ENCODE measurements around the gene CLSTN1. TPM values are rescaled to one million over a fixed set of nuclear protein-coding genes. Genes with fewer than 3 reads are reported as not detected.
A peak's percentile ranks its signal among the peaks of the same experiment; 100 is the strongest.

CLSTN1 gene
- total and polyA plus RNA-seq, 2 of the 13 experiments (the other 11 are each of a cell fraction or from before 2014, with no cell fraction given) = 19.7 to 29.8 TPM

DNA sequence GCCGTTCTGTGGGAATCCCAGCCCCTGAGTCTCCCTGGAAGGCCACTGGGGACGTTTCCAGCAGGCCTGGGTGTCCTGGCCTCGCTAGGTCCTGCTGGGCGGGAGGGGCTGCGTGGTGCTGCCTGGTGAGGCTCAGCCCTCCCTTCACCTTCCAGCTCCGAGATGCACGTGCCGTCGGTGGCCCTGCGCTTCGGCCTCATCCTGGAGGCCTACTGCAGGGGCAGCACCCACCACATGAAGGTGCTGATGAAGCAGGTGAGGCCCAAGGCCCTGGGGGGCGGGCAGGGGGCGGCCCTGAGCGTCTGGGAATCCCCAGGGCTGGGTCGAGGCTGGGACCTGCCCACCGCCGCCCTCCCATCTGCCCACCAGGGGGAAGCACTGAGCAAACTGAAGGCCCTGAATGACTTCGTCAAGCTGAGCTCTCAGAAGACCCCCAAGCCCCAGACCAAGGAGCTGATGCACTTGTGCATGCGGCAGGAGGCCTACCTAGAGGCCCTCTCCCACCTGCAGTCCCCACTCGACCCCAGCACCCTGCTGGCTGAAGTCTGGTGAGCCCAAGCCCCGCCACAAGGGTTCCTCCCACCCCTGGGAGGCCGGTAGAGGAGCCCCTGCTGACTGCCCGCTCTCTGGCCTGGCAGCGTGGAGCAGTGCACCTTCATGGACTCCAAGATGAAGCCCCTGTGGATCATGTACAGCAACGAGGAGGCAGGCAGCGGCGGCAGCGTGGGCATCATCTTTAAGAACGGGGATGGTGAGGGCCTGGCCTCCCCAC lies 102.0 kb downstream of the CLSTN1 start (continued):
- no peak for TF ChIP-seq STAT6 (CRISPR knock-in tag; IDR thresholded peaks at IDR 0.05; ENCODE audit: borderline replicate concordance)
- no peak for TF ChIP-seq ELF3 (CRISPR knock-in tag; IDR thresholded peaks at IDR 0.05)
- TF ChIP-seq, protein P1, sequence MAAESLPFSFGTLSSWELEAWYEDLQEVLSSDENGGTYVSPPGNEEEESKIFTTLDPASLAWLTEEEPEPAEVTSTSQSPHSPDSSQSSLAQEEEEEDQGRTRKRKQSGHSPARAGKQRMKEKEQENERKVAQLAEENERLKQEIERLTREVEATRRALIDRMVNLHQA (CRISPR knock-in tag; IDR thresholded peaks at IDR 0.05) = no peak
- peak; percentile 43; the same call in 1 of the 2 replicates for TF ChIP-seq ZBTB38 (CRISPR knock-in tag; IDR thresholded peaks at IDR 0.05)
- TF ChIP-seq ZNF230 (CRISPR knock-in tag; IDR thresholded peaks at IDR 0.05) = no peak
- TF ChIP-seq CCAR2 (optimal IDR thresholded peaks at IDR 0.05; ENCODE audit: low read depth, low read length) = no peak
- TF ChIP-seq SRSF9 (IDR thresholded peaks at IDR 0.05; ENCODE audit: borderline replicate concordance, insufficient read depth, low read depth, low read length, poor library complexity, severe bottlenecking) = no peak

GRCh38 chr1:9720785-9721605 lies 102.8 kb downstream of the CLSTN1 start:
- FAIRE-seq (no peak), DNase-seq (ENCODE audit: low spot score) (no peak), ATAC-seq (no peak)
- H3K36me3 ChIP-seq (replicated peaks in 1 of 2; ENCODE audit: control insufficient read depth in 1 of 2, insufficient read depth in 2 of 2, low read length in 2 of 2) = peaks cover 29 to 37% of the 10 kb centered on the region in 2 experiments
- no TSS peak for BruUV-seq (replicated peaks)
- H4K20me1 ChIP-seq (ENCODE audit: insufficient read depth, low read length) = no peaks in the 10 kb centered on the region
- ChIA-PET CTCF (ENCODE audit: low intra/inter-chr PET ratio, low total read pairs) (no interaction called here), POLR2A (no interaction called here)
- no peaks in the 10 kb centered on the region for H3K27me3 ChIP-seq (ENCODE audit: control insufficient read depth in 1 of 2, insufficient read depth in 2 of 2, low read length in 2 of 2)
- peaks cover 12% of the 10 kb centered on the region; the same call in 1 of the 2 replicates for H3K9me3 ChIP-seq (ENCODE audit: low read length)
- intact Hi-C loops (cut with micrococcal nuclease; ENCODE audit: unreplicated experiment) (no loop called here), in situ Hi-C loops (cut with HindIII; ENCODE audit: extremely low pct_ligation_motif_present, low pct_unique_long_range_greater_than_20kb) (no loop called here)
- no peak overlapping the region for H3K27ac ChIP-seq (ENCODE audit: extremely low read length, insufficient read depth, low read length)
- H3K79me2 ChIP-seq (ENCODE audit: insufficient read depth, low read length) = peaks cover 16% of the 10 kb centered on the region
- TF ChIP-seq AGO2 (optimal IDR thresholded peaks at IDR 0.05; ENCODE audit: low read depth, low read length) (peak; percentile 7), SOX5 (CRISPR knock-in tag; IDR thresholded peaks at IDR 0.05; ENCODE audit: borderline replicate concordance) (no peak), CHCHD3 (CRISPR knock-in tag; IDR thresholded peaks at IDR 0.05) (0 out of 2 replicates have a peak, but pooled peaks have one; percentile 22), KLF15 (CRISPR knock-in tag; IDR thresholded peaks at IDR 0.05; ENCODE audit: borderline replicate concordance) (no peak), RBFOX2 (IDR thresholded peaks at IDR 0.05; ENCODE audit: low read depth, low read length) (0 out of 2 replicates have a peak, but pooled peaks have one; percentile 21)
- TF ChIP-seq, protein P2, sequence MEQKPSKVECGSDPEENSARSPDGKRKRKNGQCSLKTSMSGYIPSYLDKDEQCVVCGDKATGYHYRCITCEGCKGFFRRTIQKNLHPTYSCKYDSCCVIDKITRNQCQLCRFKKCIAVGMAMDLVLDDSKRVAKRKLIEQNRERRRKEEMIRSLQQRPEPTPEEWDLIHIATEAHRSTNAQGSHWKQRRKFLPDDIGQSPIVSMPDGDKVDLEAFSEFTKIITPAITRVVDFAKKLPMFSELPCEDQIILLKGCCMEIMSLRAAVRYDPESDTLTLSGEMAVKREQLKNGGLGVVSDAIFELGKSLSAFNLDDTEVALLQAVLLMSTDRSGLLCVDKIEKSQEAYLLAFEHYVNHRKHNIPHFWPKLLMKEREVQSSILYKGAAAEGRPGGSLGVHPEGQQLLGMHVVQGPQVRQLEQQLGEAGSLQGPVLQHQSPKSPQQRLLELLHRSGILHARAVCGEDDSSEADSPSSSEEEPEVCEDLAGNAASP (CRISPR knock-in tag; IDR thresholded peaks at IDR 0.05; ENCODE audit: borderline replicate concordance) = no peak
- no peak overlapping the region for H3K9ac ChIP-seq (ENCODE audit: insufficient read depth, low read depth, low read length)
- no peak overlapping the region for H3K4me2 ChIP-seq (ENCODE audit: low read depth, low read length)
- H3K4me1 ChIP-seq (ENCODE audit: insufficient read depth, low read length) = peaks cover 34% of the 10 kb centered on the region
- H2AFZ ChIP-seq (ENCODE audit: low read length) = no peak overlapping the region
- no peak overlapping the region for H3K4me3 ChIP-seq (replicated peaks in 1 of 3; ENCODE audit: insufficient read depth in 1 of 3, low read depth in 2 of 3, low read length in 3 of 3)
- WGBS (ENCODE audit: low lambda C conversion rate) = 99% methylated on average over 17 of the region's 34 CpGs

Data from HepG2 (cell line).